Gastrocnemius medialis (tissue), 4 donors: ENCODE results near the gene MTG2.

Source experiments
- POLR2A ChIP-seq, 2 donors: fragments of 450-650 bp; IDR thresholded peaks; one replicate each; pipeline ENCODE4 v1.6.1; 2017; ENCODE audit warnings: antibody characterized with exemption in 2 of 2, mild to moderate bottlenecking in 2 of 2, moderate library complexity in 2 of 2
- TF ChIP-seq, protein P1 (sequence below), 5 experiments: fragments of 450-650 bp in 3 of 5; fragments of 200-600 bp in 2 of 5; sonication (generic) in 2 of 5; IDR thresholded peaks in 4 of 5; conservative IDR thresholded peaks in 1 of 5; 1 replicate in 4 of 5; 2 replicates in 1 of 5; pipeline ENCODE4 v1.5.1; 2016 to 2019; ENCODE audit warnings: antibody characterized with exemption in 5 of 5, mild to moderate bottlenecking in 3 of 5, moderate library complexity in 3 of 5

DNA sequence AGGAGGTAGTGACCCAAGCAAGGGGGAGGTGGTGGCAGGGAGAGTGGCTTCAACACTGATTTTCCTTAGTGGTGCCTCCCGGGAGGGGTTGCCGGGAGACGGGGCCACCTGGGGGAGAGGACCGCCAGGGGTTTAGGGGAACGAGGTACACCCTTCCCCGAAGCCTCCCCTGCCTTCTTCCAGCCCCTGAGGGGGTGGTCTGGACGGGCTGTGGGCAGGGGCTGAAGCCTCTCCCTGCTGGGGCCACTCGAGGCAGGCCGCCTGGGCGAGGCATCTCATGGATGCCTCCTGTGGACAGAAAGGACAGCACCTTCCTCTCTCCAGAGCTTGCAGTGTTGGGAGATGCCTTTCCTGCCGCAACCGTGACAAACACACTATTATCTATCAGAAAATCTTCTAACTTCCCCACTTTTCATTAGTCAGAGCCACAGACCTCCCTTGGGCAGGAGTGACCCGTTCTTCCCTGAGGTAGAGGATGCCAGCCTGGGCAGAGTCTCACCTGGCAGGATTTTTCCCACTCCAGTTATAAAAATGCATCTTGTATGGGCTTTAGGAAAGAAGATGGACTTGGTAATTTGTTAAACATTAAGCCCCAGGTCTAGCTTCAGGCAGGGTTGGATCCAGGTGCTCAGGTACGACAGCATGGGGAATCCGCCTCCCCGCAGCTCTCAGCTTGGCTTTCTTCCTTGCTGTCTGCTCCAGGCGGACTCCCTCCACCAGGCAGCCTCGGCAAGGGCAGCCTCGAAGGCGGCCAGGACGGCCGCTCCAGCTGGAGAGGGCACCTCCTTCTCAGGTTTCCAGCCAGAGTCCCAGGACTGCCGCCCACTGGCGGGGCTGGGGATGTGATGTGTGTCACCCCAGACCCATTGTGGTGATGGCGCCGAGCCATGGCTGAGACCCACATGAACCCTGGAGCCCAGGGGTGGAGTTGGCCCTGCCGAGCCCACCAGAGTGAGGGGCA, 26.2 kb downstream of the MTG2 start:
- TF ChIP-seq, protein P1, sequence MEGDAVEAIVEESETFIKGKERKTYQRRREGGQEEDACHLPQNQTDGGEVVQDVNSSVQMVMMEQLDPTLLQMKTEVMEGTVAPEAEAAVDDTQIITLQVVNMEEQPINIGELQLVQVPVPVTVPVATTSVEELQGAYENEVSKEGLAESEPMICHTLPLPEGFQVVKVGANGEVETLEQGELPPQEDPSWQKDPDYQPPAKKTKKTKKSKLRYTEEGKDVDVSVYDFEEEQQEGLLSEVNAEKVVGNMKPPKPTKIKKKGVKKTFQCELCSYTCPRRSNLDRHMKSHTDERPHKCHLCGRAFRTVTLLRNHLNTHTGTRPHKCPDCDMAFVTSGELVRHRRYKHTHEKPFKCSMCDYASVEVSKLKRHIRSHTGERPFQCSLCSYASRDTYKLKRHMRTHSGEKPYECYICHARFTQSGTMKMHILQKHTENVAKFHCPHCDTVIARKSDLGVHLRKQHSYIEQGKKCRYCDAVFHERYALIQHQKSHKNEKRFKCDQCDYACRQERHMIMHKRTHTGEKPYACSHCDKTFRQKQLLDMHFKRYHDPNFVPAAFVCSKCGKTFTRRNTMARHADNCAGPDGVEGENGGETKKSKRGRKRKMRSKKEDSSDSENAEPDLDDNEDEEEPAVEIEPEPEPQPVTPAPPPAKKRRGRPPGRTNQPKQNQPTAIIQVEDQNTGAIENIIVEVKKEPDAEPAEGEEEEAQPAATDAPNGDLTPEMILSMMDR (IDR thresholded peaks at IDR 0.05 in 4 of 5, conservative IDR thresholded peaks at IDR 0.05 in 1 of 5), result peak in 2 of 5 experiments; percentile 17 to 43
- no peak for TF ChIP-seq POLR2A (IDR thresholded peaks at IDR 0.05)
